ENCODE data around the gene CTNNB1. TPM values are rescaled to one million over a fixed set of nuclear protein-coding genes. Genes with fewer than 3 reads are reported as not detected.

Gene CTNNB1
- total and polyA plus RNA-seq, 2 of the 13 experiments (the other 11 are each of a cell fraction or from before 2014, with no cell fraction given) = 398 to 489 TPM

- TF ChIP-seq ZNF382 (CRISPR knock-in tag; IDR thresholded peaks at IDR 0.05; ENCODE audit: borderline replicate concordance) (no peak), DBP (CRISPR knock-in tag; IDR thresholded peaks at IDR 0.05; ENCODE audit: not compliant biosample characterization) (no peak), GATAD2A (CRISPR knock-in tag; IDR thresholded peaks at IDR 0.05) (peak; percentile 87), ATAD3A (CRISPR knock-in tag; IDR thresholded peaks at IDR 0.05) (no peak), MXI1 (IDR thresholded peaks at IDR 0.05; ENCODE audit: borderline replicate concordance, low read depth, low read length) (no peak), CEBPB (IDR thresholded peaks at IDR 0.05; ENCODE audit: borderline replicate concordance, low read depth, low read length) (no peak), ZNF276 (CRISPR knock-in tag; IDR thresholded peaks at IDR 0.05; ENCODE audit: low read depth) (no peak), ZNF292 (CRISPR knock-in tag; IDR thresholded peaks at IDR 0.05; ENCODE audit: borderline replicate concordance, low read depth) (no peak), ONECUT2 (CRISPR knock-in tag; IDR thresholded peaks at IDR 0.05) (no peak), SOX13 (IDR thresholded peaks at IDR 0.05) (0 out of 2 replicates have a peak, but pooled peaks have one; percentile 36), SOX13 (CRISPR knock-in tag; conservative IDR thresholded peaks at IDR 0.05 in 1 of 2, IDR thresholded peaks at IDR 0.05 in 1 of 2) (peak in 1 of 2 experiments; percentile 94; a peak in 2 of 4 replicates), ZNF326 (CRISPR knock-in tag; IDR thresholded peaks at IDR 0.05; ENCODE audit: borderline replicate concordance) (no peak), MXD4 (CRISPR knock-in tag; IDR thresholded peaks at IDR 0.05) (no peak), WIZ (CRISPR knock-in tag; IDR thresholded peaks at IDR 0.05) (no peak)
- TF ChIP-seq, protein P1, sequence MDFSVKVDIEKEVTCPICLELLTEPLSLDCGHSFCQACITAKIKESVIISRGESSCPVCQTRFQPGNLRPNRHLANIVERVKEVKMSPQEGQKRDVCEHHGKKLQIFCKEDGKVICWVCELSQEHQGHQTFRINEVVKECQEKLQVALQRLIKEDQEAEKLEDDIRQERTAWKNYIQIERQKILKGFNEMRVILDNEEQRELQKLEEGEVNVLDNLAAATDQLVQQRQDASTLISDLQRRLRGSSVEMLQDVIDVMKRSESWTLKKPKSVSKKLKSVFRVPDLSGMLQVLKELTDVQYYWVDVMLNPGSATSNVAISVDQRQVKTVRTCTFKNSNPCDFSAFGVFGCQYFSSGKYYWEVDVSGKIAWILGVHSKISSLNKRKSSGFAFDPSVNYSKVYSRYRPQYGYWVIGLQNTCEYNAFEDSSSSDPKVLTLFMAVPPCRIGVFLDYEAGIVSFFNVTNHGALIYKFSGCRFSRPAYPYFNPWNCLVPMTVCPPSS (IDR thresholded peaks at IDR 0.05) = no peak
- TF ChIP-seq, protein P2, sequence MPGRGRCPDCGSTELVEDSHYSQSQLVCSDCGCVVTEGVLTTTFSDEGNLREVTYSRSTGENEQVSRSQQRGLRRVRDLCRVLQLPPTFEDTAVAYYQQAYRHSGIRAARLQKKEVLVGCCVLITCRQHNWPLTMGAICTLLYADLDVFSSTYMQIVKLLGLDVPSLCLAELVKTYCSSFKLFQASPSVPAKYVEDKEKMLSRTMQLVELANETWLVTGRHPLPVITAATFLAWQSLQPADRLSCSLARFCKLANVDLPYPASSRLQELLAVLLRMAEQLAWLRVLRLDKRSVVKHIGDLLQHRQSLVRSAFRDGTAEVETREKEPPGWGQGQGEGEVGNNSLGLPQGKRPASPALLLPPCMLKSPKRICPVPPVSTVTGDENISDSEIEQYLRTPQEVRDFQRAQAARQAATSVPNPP (CRISPR knock-in tag; IDR thresholded peaks at IDR 0.05) = no peak
- TF ChIP-seq, protein P3, sequence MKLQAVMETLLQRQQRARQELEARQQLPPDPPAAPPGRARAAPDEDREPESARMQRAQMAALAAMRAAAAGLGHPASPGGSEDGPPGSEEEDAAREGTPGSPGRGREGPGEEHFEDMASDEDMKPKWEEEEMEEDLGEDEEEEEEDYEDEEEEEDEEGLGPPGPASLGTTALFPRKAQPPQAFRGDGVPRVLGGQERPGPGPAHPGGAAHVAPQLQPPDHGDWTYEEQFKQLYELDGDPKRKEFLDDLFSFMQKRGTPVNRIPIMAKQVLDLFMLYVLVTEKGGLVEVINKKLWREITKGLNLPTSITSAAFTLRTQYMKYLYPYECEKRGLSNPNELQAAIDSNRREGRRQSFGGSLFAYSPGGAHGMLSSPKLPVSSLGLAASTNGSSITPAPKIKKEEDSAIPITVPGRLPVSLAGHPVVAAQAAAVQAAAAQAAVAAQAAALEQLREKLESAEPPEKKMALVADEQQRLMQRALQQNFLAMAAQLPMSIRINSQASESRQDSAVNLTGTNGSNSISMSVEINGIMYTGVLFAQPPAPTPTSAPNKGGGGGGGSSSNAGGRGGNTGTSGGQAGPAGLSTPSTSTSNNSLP (IDR thresholded peaks at IDR 0.05; ENCODE audit: low read depth, low read length) = no peak
- TF ChIP-seq, protein P4, sequence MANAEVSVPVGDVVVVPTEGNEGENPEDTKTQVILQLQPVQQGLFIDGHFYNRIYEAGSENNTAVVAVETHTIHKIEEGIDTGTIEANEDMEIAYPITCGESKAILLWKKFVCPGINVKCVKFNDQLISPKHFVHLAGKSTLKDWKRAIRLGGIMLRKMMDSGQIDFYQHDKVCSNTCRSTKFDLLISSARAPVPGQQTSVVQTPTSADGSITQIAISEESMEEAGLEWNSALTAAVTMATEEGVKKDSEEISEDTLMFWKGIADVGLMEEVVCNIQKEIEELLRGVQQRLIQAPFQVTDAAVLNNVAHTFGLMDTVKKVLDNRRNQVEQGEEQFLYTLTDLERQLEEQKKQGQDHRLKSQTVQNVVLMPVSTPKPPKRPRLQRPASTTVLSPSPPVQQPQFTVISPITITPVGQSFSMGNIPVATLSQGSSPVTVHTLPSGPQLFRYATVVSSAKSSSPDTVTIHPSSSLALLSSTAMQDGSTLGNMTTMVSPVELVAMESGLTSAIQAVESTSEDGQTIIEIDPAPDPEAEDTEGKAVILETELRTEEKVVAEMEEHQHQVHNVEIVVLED (CRISPR knock-in tag; IDR thresholded peaks at IDR 0.05; ENCODE audit: borderline replicate concordance) = no peak
Observed at GRCh38 chr3:41247055-41248004, 48.0 kb downstream of the CTNNB1 start (continued).

Measured in HepG2 (cell line).